IPS-NIHi7 (cell line): Measurements from ENCODE around the gene GAMT.
"Not testable (repeated sequence)": the region's sequence is repeated elsewhere in the genome, so short reads cannot be mapped to it uniquely, and the experiment has no call there.

Experiments
- DNase-seq: peaks from one replicate; pipeline ENCODE4 v3.0.0; 2012; ENCODE audit warnings: mixed read lengths; ENCODE audit errors: extremely low spot score

Gene GAMT

GRCh38 chr19:1433119-1434039 is 32.0 kb upstream of the GAMT start:
- DNase-seq: no peak

GRCh38 chr19:1432507-1432887 is 31.2 kb upstream of the GAMT start:
- no peak for DNase-seq

- DNase-seq: no peak
Observed at GRCh38 chr19:1431759-1432506, 30.6 kb upstream of the GAMT start.

GRCh38 chr19:1430246-1430645 is 28.9 kb upstream of the GAMT start:
- no peak for DNase-seq

GRCh38 chr19:1429750-1430149 is 28.4 kb upstream of the GAMT start:
- no peak for DNase-seq

GRCh38 chr19:1428738-1429391 is 27.5 kb upstream of the GAMT start:
- DNase-seq: no peak

GRCh38 chr19:1427221-1427920 is 26.0 kb upstream of the GAMT start:
- no peak for DNase-seq

- no peak for DNase-seq
Observed at GRCh38 chr19:1426736-1427135, 25.4 kb upstream of the GAMT start.

- no peak for DNase-seq
Observed at GRCh38 chr19:1425902-1426301, 24.6 kb upstream of the GAMT start.

GRCh38 chr19:1425102-1425837 is 23.9 kb upstream of the GAMT start:
- DNase-seq: no peak

- no peak for DNase-seq
Observed at GRCh38 chr19:1424192-1424955, 23.0 kb upstream of the GAMT start.

- no peak for DNase-seq
Observed at GRCh38 chr19:1423436-1424191, 22.3 kb upstream of the GAMT start.

GRCh38 chr19:1422943-1423342 is 21.6 kb upstream of the GAMT start:
- no peak for DNase-seq

GRCh38 chr19:1422360-1422759 is 21.0 kb upstream of the GAMT start:
- no peak for DNase-seq

- no peak for DNase-seq
Observed at GRCh38 chr19:1421958-1422305, 20.6 kb upstream of the GAMT start.

GRCh38 chr19:1421218-1421957 is 20.0 kb upstream of the GAMT start:
- no peak for DNase-seq

GRCh38 chr19:1420590-1420989 is 19.2 kb upstream of the GAMT start:
- no peak for DNase-seq

GRCh38 chr19:1420085-1420484 is 18.7 kb upstream of the GAMT start:
- DNase-seq: not testable (repeated sequence)
